Immature natural killer cell (primary cell): ENCODE data around the gene PLA2G3. TPM values are rescaled to one million over a fixed set of nuclear protein-coding genes. Genes with fewer than 3 reads are reported as not detected.

Experiments used
- DNase-seq, 3 donors: peaks; one replicate each; pipeline ENCODE4 v3.0.0; 2022; ENCODE audit warnings: mixed read lengths in 1 of 3
- H3K27ac Mint-ChIP-seq, 6 donors: one replicate each; pipeline ENCODE4 v1.8.0; 2020; ENCODE audit warnings: mixed read lengths in 6 of 6, mild to moderate bottlenecking in 5 of 6, inconsistent platforms in 4 of 6, moderate library complexity in 3 of 6
- H3K27me3 Mint-ChIP-seq, 3 donors: one replicate each; pipeline ENCODE4 v1.8.0; 2020 to 2021; ENCODE audit warnings: low read depth in 3 of 3, mild to moderate bottlenecking in 3 of 3, mixed read lengths in 3 of 3, moderate library complexity in 3 of 3, inconsistent platforms in 1 of 3
- H3K36me3 Mint-ChIP-seq, 3 donors: one replicate each; pipeline ENCODE4 v1.8.0; 2020; ENCODE audit warnings: mixed read lengths in 3 of 3, inconsistent platforms in 2 of 3, mild to moderate bottlenecking in 2 of 3
- H3K4me1 Mint-ChIP-seq, 2 donors: one replicate each; pipeline ENCODE4 v1.8.0; 2020; ENCODE audit warnings: inconsistent platforms in 2 of 2, mild to moderate bottlenecking in 2 of 2, mixed read lengths in 2 of 2, moderate library complexity in 1 of 2
- H3K4me3 Mint-ChIP-seq, 5 donors: one replicate each; pipeline ENCODE4 v1.8.0; 2020; ENCODE audit warnings: mild to moderate bottlenecking in 5 of 5, mixed read lengths in 5 of 5, inconsistent platforms in 3 of 5, moderate library complexity in 3 of 5
- H3K9me3 Mint-ChIP-seq, 6 donors: one replicate each; pipeline ENCODE4 v1.8.0; 2020; ENCODE audit warnings: mild to moderate bottlenecking in 6 of 6, mixed read lengths in 6 of 6, inconsistent platforms in 4 of 6, moderate library complexity in 3 of 6
- polyA plus RNA-seq, 3 donors: library from polyadenylated mRNA; unstranded; fragments of 300-500 nt; fragmentation: Illumina TruSeq; gene quantifications; one replicate each; pipeline ENCODE4 v1.2.3, GENCODE V29; 2021

The PLA2G3 gene
- polyA plus RNA-seq, 3 donors from 2014 or later = not detected

DNA sequence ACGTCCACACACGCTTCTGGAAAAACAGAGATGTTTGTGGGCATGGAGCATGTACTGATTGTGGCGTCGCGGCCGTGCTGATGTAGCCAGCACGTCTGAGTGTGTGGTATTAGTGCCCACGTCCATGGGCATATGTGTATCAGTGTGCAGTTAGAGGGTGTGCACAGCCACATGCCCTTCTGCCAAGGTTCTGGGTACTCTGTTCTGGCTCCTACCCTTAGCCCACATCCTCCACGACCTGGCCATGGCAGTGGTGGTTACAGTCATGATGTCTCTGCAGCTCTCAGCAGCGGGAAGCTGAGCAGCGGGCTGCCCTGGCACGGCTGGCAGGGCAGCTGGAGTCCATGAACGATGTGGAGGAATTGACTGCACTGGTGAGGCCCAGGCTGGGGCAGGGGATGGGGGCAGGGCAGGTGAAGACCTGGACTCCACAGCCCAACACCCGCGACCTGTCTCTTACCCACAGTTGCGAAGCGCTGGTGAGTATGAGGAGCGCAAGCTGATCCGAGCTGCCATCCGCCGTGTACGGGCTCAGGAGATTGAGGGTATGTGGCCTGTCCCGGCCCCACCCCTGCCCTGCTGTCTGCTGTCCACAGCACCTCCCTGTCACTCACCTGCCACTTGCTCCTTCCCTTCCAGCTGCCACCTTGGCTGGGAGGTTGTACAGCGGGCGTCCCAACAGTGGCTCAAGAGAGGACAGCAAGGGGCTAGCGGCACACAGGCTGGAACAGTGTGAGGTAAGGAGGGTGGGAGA lies 51.9 kb downstream of the PLA2G3 start:
- peaks cover 9 to 10% of the 10 kb centered on the region in 2 donors for H3K4me1 Mint-ChIP-seq
- H3K9me3 Mint-ChIP-seq = no peaks in the 10 kb centered on the region
- no peaks in the 10 kb centered on the region for H3K27me3 Mint-ChIP-seq
- H3K36me3 Mint-ChIP-seq = no peaks in the 10 kb centered on the region
- DNase-seq = no peak
- H3K4me3 Mint-ChIP-seq = no peak overlapping the region
- H3K27ac Mint-ChIP-seq = peak overlapping the region in 1 of 6 donors; percentile 57

DNA sequence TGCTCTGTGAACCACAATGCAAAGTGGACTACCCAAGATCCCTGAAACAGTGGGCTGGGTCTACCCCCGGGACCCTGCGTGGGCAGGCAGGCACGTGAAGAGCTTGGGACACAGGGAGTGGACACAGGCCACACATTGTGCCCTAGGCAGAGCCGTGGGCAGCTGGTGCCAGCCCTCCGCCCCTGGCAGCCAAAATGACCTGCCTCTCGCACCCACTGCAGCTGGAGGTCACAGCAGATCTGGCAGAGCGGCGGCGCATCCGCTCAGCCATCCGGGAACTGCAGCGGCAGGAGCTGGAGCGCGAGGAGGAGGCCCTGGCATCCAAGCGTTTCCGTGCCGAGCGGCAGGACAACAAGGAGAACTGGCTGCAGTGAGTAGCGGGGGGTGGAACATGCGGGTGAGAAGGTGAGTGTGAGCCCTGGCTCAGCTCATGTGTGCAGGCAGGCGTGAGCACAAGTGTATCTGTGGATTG lies 52.5 kb downstream of the PLA2G3 start:
- H3K36me3 Mint-ChIP-seq = no peaks in the 10 kb centered on the region
- no peak overlapping the region for H3K27ac Mint-ChIP-seq
- H3K9me3 Mint-ChIP-seq = no peaks in the 10 kb centered on the region
- H3K4me3 Mint-ChIP-seq = no peak overlapping the region
- H3K4me1 Mint-ChIP-seq = peaks cover 10 to 13% of the 10 kb centered on the region in 2 donors
- H3K27me3 Mint-ChIP-seq = peaks cover 0 to 2% (median 0%) of the 10 kb centered on the region in 3 donors
- DNase-seq = no peak

DNA sequence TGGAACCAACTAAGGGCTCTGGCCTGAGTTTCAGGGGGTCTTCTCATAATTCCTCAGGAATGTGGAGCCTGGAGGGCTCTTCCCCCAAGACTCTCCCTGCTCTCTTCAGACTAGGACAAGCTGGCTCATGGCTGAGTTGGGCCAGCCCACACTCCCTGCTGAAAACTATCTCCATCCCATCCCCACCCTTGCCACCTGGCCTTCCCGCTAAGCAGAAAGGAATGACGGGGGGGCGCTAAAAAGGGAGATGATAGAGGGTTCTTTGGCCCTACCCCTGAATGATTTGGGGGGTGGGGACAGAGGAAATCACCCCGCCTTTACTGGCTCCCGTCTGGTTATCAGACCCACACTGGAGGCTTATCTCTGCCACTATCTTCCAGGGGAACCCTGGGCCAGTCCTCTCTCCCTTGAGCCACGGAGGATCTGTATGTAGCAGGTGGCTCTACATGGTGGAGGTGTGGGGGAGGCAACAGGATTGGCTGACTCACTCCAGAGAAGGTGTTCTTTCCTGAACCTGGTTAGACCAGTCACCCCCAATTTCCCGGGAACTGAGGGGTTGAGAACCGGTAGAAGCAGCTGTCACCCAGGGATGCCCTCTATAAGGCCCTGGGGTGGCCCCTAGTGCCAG lies 53.5 kb downstream of the PLA2G3 start:
- H3K9me3 Mint-ChIP-seq = no peaks in the 10 kb centered on the region
- peak overlapping the region in 2 of 5 donors; percentile 7 to 29 for H3K4me3 Mint-ChIP-seq
- peaks cover 0 to 2% (median 0%) of the 10 kb centered on the region in 3 donors for H3K27me3 Mint-ChIP-seq
- peaks cover 18 to 19% of the 10 kb centered on the region in 2 donors for H3K4me1 Mint-ChIP-seq
- no peak overlapping the region for H3K27ac Mint-ChIP-seq
- DNase-seq = no peak
- no peaks in the 10 kb centered on the region for H3K36me3 Mint-ChIP-seq

- Mint-ChIP-seq H3K27me3 (peaks cover 0 to 2% (median under 1%) of the 10 kb centered on the region in 3 donors), H3K4me1 (peaks cover 25% of the 10 kb centered on the region in 2 donors), H3K27ac (no peak overlapping the region), H3K4me3 (peak overlapping the region; percentile 26 to 81 (median 80)), H3K36me3 (no peaks in the 10 kb centered on the region), H3K9me3 (no peaks in the 10 kb centered on the region)
- no peak for DNase-seq
Measured at GRCh38 chr22:31085928-31086327, 54.4 kb downstream of the PLA2G3 start.

DNA sequence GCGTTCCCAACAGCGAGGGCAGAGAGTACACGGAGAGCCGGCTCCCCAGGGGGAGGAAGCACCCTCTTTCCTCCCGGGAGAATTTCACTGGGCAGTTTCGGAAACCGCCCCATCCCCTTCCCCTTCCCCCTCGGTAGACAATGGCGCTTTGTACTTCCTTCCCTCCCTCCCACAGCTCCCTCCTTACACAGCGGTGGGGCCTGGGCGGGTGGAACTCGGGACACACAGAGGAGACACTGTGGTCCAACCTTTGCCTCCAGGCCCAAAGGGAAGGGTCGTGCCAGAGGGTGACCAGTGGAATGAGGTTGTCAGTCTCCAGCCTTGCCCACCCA lies 54.8 kb downstream of the PLA2G3 start:
- H3K36me3 Mint-ChIP-seq = no peaks in the 10 kb centered on the region
- H3K9me3 Mint-ChIP-seq = no peaks in the 10 kb centered on the region
- no peak for DNase-seq
- H3K4me1 Mint-ChIP-seq = peaks cover 29 to 30% of the 10 kb centered on the region in 2 donors
- peak overlapping the region; percentile 75 to 84 (median 80) for H3K4me3 Mint-ChIP-seq
- peaks cover 0 to 2% (median 2%) of the 10 kb centered on the region in 3 donors for H3K27me3 Mint-ChIP-seq
- peak overlapping the region; percentile 34 to 85 (median 70) for H3K27ac Mint-ChIP-seq

DNA sequence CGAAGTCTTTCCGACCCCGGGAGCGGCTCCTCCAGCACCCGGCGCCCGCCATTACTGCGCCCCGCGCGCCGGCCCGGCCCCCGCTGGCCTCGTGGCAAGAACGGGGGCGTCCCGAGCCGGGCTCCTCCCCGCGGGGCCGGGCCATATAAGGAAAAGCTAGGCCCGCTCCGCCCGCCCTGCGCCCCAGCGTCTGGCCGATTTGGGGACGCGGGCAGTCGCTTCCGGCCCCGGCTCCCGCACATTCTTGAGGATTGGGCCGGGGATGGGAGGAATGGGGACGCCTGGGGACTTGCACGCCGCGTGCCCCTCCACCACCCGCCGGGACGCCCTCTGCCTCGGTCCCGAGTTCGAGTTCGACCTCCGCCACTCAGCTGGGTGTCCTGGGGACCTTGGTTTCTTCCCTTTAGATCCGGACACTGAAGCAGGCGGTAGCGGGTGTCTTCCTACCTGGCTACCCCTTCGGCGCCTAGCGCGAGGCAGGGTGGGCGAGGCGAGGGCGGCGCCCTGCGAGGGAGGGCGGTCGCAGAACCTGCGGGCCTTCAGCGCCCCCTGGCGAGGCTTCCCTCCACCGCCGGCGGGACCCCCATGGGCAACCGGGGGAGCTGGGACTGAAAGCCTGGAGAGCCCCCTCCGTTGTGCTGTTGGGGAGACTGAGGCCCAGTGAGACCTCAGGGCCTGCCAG lies 55.4 kb downstream of the PLA2G3 start:
- Mint-ChIP-seq H3K4me1 (peaks cover 30 to 31% of the 10 kb centered on the region in 2 donors), H3K27ac (peak overlapping the region in 5 of 6 donors; percentile 34 to 85 (median 72))
- DNase-seq = peak; percentile 80 to 85 (median 84)

More for the DNA sequence above, 55.4 kb downstream of the PLA2G3 start:
- H3K36me3 Mint-ChIP-seq = no peaks in the 10 kb centered on the region
- H3K9me3 Mint-ChIP-seq = no peaks in the 10 kb centered on the region
- H3K27me3 Mint-ChIP-seq = peaks cover 0 to 2% (median 2%) of the 10 kb centered on the region in 3 donors
- H3K4me3 Mint-ChIP-seq = peak overlapping the region; percentile 75 to 84 (median 80)

Other genes starting within 250 kb of the PLA2G3 start
- gene MORC2, start 171.7 kb downstream of the PLA2G3 start, polyA plus RNA-seq = 1 to 10 TPM in 2 of 3 donors, not detected in 1; 1.1 to 6.9 TPM
- gene TUG1, start 171.2 kb downstream of the PLA2G3 start, polyA plus RNA-seq = 10 to 100 TPM in 2 of 3 donors, 1 to 10 TPM in 1; 7.8 to 22.9 (median 13.6) TPM
- gene SMTN, start 59.2 kb downstream of the PLA2G3 start, polyA plus RNA-seq = 1 to 10 TPM in 2 of 3 donors, under 1 TPM in 1; 0.49 to 2.7 (median 1.5) TPM
- 10 to 100 TPM; 24.1 to 51.0 (median 33.5) TPM for gene SELENOM, start 32.9 kb downstream of the PLA2G3 start, polyA plus RNA-seq
- gene INPP5J, start 17.5 kb downstream of the PLA2G3 start, polyA plus RNA-seq = not detected
- 10 to 100 TPM; 12.8 to 27.3 (median 20.1) TPM for gene RNF185, start 19.7 kb upstream of the PLA2G3 start, polyA plus RNA-seq
- gene LIMK2, start 71.8 kb upstream of the PLA2G3 start, polyA plus RNA-seq = 10 to 100 TPM in 1 of 3 donors, 1 to 10 TPM in 2; 4.0 to 12.9 (median 6.2) TPM
- gene PIK3IP1, start 152.0 kb upstream of the PLA2G3 start, polyA plus RNA-seq = 100 to 1,000 TPM in 1 of 3 donors, 10 to 100 TPM in 2; 88.2 to 136 (median 98.1) TPM
- gene PATZ1, start 205.8 kb upstream of the PLA2G3 start, polyA plus RNA-seq = 1 to 10 TPM; 4.5 to 9.1 (median 5.3) TPM